ENCODE results near the gene LAD1. TPM values are rescaled to one million over a fixed set of nuclear protein-coding genes. Genes with fewer than 3 reads are reported as not detected.

LAD1 gene
- polyA plus RNA-seq, 1 experiment = 0.04 TPM

DNA sequence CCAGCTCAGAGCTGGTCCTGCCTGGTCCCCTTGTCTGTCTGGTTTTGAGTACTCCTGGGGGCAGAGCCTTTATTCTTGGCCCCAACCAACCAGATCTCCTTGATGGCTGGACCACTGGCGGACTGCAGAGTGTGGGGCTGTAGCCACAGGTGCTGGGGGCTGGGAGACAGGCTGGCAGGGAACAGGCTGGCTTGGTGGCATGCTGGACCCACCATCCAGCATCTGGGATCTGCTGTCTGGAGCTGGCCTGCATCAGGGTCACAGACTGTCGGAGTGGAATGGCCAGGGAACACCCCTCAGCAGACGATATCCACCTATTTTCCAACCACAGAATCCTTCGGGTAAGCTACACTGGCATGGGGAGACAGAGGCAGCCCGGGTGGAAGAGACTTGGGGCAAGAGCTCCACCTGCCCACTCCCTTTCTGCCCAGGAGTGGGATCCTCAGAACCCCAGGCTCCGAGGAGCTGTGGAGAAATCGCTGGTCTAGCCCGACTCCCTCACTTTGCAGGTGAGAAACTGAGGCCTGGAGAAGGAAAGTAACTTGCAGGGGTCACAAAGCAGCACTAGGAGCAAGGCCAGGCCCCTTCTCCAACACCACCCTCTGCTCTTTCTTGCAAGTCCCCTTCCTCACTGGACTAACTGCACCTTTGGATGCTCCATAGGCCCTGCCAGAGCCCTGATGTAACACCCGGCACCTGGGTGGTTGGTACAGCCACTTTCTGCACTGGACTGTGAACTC is 62.2 kb downstream of the LAD1 start:
- no peak for TF ChIP-seq CTCF (IDR thresholded peaks at IDR 0.05; ENCODE audit: low read depth, low read length)
- Histone ChIP-seq H3K4me3 (ENCODE audit: low read depth, low read length) (no peak overlapping the region), H3K9me3 (ENCODE audit: control insufficient read depth, insufficient read depth, low read length) (peaks cover under 1% of the 10 kb centered on the region; the same call in 1 of the 2 replicates), H3K27me3 (ENCODE audit: control insufficient read depth, insufficient read depth, low read length) (peaks cover 18% of the 10 kb centered on the region), H3K27ac (ENCODE audit: low read depth, low read length) (no peak overlapping the region)
- ChIA-PET CTCF (interaction anchor here (0.6 kb wide), 1 partner anchor 81 kb away, joined by 5 read pairs; no protein-coding TSS in a partner anchor), POLR2A (no interaction called here)
- DNase-seq (ENCODE audit: low read depth, low spot score) = no peak

GRCh38 chr1:201335901-201336300 is 63.2 kb downstream of the LAD1 start:
- H3K27me3 ChIP-seq (ENCODE audit: control insufficient read depth, insufficient read depth, low read length) = peaks cover 21% of the 10 kb centered on the region
- H3K9me3 ChIP-seq (ENCODE audit: control insufficient read depth, insufficient read depth, low read length) = no peaks in the 10 kb centered on the region
- no peak overlapping the region for H3K27ac ChIP-seq (ENCODE audit: low read depth, low read length)
- DNase-seq (ENCODE audit: low read depth, low spot score) = no peak
- POLR2A ChIA-PET = no interaction called here
- CTCF ChIA-PET = no interaction called here
- no peak for TF ChIP-seq CTCF (IDR thresholded peaks at IDR 0.05; ENCODE audit: low read depth, low read length)
- H3K4me3 ChIP-seq (ENCODE audit: low read depth, low read length) = no peak overlapping the region

- TF ChIP-seq CTCF (IDR thresholded peaks at IDR 0.05; ENCODE audit: low read depth, low read length) = no peak
- H3K27me3 ChIP-seq (ENCODE audit: control insufficient read depth, insufficient read depth, low read length) = peaks cover 23% of the 10 kb centered on the region
- H3K27ac ChIP-seq (ENCODE audit: low read depth, low read length) = no peak overlapping the region
- no peak for DNase-seq (ENCODE audit: low read depth, low spot score)
- no peaks in the 10 kb centered on the region for H3K9me3 ChIP-seq (ENCODE audit: control insufficient read depth, insufficient read depth, low read length)
- ChIA-PET CTCF (no interaction called here), POLR2A (no interaction called here)
- H3K4me3 ChIP-seq (ENCODE audit: low read depth, low read length) = no peak overlapping the region
Measured at GRCh38 chr1:201335174-201335870, 63.8 kb downstream of the LAD1 start.

DNA sequence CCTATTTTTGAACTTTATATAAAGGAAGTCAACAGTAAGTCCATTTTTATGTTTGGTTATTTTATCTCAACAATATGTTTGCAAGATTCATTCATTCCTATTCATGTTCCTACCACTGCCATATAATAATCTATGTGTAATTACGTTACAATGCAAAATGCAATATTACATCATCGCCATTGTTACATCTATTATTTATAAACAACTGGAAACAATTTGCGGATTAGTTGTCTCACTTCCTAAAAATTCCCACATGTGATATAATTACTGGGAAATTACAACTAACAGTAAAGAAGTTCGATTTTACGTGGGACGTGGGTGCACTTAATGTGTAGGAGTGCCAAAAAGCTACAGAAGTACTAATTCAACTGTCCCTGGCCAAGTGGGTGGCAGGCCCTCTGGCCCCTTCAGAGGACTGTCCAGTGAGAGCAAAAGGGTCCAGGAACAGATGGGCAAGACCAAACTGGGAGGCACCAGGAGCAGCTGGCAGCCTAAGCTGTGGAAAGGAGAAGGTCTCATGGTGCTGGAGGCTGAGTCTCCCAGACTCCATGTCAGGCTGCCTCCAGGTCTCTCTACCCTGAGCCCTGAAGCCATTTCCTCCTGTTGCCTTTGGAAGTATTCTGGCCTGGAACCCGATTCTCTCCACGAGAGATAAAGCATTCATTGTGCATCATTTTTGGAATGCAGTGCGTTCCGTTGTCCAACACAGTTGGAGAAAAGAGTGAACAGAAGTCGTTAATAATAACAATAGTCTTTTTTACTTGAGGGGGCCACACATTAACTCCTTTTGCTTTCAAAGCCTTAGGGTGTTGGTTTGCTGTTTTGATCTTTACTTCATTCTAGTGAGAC is 64.6 kb downstream of the LAD1 start:
- no peak for DNase-seq (ENCODE audit: low read depth, low spot score)
- H3K27ac ChIP-seq (ENCODE audit: low read depth, low read length) = no peak overlapping the region
- H3K27me3 ChIP-seq (ENCODE audit: control insufficient read depth, insufficient read depth, low read length) = peaks cover 23% of the 10 kb centered on the region
- CTCF ChIA-PET = no interaction called here
- no peaks in the 10 kb centered on the region for H3K9me3 ChIP-seq (ENCODE audit: control insufficient read depth, insufficient read depth, low read length)
- POLR2A ChIA-PET = no interaction called here
- H3K4me3 ChIP-seq (ENCODE audit: low read depth, low read length) = no peak overlapping the region
- no peak for TF ChIP-seq CTCF (IDR thresholded peaks at IDR 0.05; ENCODE audit: low read depth, low read length)
